Fibroblast of skin of left biceps (primary cell): ENCODE measurements around the gene IFI27L1.
"Not testable (repeated sequence)": the region's sequence is repeated elsewhere in the genome, so short reads cannot be mapped to it uniquely, and the experiment has no call there.

Experiments
- DNase-seq, 2 experiments: peaks; one replicate each; pipeline ENCODE4 v3.0.0-alpha.2; 2013; ENCODE audit warnings: low read depth in 2 of 2

IFI27L1 gene

DNA sequence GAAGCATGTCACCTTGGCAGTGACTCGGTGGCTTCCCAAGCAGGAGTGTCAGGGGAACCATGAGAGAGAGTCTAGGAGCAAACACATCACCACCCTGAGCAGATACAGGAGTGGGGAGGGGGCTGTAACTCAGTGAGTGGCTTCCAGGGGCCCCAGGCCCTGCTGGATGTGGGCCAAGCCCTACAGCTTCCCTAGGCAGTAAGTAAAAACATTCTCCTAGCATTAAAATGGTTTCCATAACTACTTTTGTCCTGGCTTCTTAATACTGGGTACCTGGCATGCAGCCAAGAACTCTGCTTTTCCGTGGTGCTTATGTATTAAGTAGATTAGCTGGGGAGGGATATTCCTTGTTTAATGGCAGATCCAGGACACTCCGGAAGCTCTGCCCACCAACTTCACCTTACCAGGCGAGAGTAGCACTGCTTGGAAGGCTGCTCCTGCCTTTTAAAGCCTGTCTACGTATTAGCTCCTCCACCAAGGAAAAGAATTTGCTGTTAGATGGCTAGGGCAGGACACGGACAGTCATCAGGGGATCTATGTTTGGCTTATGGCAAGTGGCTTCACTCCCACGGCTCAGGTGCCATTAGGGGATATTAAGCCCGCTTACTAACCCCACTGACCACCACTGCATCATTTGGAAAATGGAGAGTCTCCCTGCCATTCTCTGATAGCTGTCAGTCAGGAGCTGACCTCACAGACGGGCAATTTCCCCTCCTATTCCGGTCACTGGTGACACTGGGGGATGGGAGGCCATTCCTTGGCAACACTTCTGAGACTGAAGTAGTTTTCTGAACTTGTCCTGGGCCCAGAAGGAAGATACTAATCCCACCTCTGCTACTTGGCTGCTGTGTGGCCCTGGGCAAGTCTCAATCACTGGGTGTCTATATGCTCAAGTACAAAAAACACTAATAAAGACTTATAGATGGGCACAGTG, 32.2 kb upstream of the IFI27L1 start:
- DNase-seq, result no peak

DNA sequence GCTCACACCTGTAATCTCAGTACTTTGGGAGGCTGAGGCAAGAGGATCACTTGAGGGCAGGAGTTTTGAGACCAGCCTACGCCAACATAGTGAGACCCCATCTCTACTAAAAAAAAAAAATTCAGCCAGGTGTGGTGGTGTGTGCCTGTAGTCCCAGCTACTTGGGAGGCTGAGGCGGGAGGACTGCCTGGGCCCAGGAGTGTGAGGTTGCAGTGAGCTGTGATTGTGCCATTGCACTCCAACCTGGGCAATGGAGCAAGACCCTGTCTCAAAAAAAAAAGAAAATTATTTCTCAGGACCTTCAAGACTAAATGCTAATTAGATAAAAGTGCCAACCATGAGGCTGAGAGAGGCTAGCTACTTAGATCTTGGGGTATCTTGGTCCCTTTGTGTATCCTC, 31.5 kb upstream of the IFI27L1 start:
- DNase-seq, result no peak

DNA sequence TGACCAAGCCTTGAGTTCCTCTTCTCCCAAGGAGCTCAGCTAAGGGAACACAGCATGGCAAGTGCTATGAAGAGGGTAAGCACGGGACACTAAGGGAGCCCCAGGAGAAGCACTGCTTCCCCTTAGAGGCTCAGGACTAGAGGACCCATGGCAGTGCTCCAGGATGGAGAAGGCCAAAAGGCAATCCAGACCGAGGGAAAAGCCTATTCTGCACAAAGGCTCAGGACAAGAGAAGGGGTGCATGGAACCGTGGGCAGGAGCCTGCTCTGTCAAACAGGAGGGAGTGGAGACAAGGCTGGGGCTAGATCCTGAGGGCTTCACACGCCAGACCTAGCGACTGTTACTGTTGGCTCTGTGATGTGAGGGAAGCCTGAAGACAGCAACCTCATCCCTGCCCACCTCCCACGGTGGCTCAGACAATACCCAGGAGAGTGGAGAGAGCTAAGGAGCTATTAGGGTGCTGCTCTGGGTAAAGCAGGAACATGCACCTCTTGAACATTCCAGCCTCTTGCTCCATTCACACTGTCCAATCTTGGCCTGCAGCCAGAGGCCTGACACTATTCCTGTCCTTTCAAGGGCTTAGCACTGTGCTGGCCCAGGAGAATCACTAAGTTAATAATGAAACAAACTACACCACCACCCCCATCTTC, 30.8 kb upstream of the IFI27L1 start:
- no peak for DNase-seq

DNA sequence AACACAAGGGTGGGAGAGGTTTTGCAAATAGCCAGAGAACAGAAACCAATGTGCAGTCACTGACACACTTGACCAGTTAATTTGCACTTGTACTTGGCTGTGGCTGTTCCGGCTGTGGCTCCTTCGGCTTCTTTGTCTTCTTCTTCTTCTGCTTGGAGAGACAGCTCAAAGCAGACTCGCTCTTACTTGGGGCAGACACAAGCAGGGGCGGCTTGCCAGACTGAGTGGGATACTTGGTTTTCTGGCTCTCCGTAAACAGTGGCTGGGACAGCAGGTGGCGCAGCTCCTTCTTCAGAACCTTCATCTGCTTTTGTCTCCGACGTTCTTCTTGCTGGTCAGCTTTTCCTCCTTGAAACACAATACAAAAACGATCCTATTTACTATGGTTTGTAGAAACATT, 30.0 kb upstream of the IFI27L1 start:
- DNase-seq, result no peak

DNA sequence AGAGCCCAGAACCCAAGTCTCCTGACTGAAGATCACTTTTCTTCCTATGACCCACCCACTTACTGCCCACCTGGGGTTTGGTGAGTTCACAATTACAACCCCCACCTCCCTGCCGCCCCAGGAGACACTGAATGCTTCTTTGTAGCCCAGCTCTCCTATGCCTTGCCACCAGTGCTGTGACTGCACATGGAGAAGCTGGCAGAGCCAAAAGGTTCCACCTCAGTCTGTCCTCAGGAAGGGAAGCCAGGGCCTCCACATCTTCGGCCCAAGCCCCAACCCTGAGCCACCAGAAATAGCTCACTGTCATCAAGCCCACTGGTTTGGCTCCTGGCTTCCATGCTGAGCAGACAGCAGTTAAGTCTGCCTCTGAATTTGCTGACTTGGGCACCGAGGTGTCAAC, 29.3 kb upstream of the IFI27L1 start:
- DNase-seq, result no peak

DNA sequence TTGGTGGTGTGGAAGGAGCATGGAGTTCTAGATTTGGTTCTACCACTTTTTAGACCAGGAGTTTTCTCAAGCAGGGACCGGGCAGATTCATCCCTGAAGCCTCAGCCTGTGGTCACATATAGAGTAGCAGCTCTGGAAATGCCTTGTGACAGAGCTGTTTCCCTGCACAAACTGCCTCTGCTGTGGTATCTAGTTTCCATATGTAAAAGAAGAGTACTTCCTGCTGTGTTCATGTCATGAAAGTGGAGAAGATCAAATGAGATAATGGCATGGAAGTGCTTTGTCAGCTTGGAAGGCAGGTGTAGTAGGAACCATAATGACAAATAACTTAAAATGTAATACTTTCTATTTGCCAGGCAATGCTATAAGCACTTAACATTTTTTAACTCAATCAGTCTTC, 28.9 kb upstream of the IFI27L1 start:
- no peak for DNase-seq

DNA sequence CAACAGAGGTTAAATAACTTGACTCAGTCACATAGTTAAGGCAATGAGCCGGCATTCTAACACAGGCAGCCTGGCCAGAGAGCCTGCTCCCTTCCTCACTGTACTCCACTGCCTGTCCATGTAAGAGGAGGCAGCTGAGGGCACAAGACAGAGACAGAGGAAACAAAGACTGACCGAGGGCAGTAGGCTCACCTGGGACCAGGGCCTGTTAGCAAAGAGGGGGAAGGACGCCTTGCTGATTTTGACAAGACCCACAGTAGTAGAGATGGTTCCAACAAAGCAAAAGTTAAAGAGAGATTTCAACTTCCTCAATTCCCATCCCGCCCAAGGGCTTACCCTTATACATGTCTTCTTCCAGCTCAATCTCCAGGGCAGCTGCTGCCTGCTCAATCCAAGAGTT, 28.4 kb upstream of the IFI27L1 start:
- DNase-seq, result no peak

DNA sequence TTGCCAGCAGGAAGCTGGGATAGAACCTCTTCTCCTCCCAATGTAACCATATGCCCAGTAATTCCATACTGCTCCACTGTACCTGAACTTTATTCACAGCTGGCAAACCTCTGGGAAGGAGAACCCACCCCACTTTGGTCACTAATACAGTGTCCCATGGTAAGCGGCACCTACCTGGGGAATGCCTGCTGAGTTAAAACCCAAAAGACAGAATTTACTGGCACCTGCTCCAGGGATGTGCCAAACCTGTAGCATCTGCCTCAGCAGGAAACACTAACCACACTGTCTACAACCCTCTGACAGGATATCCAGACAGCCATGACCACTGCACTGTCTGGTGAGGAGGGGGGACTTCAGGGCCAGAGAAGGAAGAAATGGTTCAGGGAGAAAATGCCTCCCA, 26.7 kb upstream of the IFI27L1 start:
- DNase-seq, result no peak

DNA sequence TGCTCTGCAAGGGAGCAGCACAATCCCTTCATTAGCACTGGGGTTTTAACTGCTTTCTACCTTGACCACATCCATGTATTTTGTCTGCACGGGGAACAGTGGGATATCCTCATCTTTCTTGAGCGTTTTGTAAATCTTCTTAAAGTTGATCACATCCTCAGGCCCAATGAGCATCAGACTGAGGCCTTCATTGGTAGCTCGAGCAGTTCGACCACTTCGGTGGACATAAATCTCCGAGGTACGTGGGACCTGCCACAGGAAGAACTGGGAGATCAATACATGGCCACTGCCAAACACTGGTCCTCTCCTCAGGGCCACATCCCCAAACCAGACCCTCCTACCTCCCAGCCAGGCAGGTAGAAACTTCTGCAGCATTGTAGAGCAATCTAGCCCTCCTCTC, 26.2 kb upstream of the IFI27L1 start:
- DNase-seq, result no peak

DNA sequence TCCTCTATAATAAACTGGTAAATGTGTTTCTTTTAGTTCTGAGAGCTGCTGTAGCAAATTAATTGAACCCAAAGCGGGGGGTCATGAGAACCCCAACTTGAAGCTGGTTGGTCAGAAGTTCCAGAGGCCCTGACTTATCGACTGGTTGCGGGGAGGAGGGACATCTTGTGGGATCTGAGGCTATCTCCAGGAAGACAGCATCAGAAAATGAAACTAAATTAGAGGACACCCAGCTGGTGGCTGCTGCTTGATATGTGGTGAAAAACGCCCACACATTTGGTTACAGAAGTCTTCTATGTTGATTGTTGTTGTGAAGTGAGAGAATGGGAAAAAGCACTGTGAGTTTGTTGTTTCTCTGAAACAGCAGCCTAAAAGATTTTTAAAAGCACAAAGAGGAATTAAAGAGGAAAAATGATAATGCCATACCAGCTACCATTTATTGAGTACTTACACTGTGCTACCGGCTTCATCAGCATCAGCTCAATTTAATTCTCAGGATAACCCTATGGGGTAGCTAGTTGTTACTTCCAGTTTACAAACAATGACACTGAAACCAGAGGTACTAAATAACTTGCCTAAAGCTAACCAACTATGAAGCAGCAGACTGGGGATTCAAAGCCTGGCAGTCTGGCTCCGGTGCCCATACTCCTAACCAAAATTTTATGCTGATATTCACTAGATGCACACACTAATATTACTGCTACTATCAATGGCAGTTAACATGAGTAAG, 24.4 kb upstream of the IFI27L1 start:
- no peak for DNase-seq

DNA sequence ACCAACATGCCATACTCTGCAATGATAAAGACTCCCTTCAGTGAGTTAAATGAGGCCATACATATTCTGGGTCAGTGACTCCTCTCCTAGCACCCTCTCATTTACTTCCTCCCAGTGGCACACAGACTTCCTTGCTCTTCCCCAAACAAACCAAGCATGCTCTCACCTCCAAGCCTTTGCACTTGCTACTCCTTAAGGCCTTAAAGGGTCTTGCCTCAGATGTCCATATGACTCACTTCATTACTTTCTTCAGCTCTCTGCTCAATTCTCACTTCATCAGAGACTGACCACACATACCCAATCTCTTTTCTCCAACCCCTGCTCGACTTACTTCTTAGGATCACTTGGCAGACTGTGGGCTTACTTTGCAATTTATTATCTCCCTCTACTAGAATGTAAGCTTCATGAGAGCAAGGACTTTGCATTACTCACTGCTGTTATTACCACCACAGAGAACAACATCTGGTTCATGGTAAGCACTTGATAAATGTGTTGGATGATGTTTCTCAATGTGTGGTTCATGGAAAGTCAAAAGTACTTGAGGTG, 22.9 kb upstream of the IFI27L1 start:
- no peak for DNase-seq

DNA sequence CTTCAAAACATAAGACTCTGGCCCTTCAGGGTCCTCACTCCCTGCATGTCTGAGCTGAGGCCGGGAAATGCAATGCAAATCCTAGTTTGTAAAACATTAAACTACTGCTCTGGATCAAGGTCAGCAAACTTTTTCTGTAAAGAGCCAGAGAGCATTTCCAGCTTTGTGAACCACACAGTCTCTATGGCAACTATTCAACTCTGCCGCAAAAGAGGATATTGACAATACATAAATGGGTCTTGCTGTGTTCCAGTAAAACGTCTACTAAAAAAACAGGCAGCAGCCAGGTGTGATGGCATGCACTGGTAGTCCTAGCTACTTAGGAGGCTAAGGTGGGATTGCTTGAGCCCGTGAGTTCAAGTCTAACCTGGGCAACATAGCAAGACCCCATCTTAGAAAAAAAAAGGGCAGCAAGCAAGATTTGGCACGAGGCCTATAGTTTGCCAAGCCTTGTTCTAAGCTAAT, 22.4 kb upstream of the IFI27L1 start:
- DNase-seq, result no peak

DNA sequence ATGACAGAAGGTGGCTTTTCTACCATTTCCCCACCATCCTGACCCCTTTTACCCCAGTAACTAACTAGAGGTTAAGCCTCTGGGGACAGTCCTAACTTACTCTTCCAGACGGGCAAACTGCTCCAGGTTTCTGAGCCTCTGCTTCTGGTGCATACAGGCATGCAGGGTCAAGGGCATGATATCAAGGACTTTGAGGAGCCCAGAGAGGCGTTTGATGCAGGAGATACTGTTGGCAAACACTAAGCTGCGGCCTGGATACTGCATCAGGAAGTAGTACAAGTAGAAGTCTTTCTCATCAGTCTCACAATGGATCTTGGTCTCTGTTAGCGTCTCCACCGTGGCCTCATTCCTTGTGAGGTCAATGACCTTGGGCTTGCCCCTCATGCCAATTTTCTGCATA, 21.1 kb upstream of the IFI27L1 start:
- DNase-seq, result no peak

DNA sequence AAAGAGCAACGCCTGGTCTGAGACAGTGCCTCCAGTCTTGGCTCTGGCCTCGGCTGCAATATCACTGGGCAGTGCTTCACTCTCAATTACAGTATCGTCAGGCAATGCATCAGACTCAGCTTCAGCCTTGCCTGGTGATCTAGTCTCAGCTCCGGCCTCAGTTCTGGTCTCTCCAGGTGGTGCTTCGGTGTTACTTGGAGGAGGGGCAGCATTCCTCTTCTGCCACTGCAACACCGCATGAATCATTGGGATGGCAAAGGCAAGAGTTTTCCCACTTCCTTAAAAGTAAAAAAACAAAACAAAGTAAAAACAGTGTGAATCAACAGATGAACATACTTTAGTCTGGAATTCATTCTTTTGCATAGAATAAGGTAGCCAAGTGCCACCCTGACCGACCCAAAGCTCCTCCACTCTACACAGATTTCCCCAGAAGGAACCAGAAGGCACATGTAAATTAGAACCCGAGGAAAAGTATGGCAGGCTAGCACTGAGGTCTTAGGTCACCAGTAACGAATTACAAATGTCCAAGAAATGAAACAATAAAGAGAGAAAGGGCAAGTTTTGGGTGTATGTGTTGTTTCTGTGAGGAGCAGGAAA, 18.7 kb upstream of the IFI27L1 start:
- DNase-seq, result no peak

DNA sequence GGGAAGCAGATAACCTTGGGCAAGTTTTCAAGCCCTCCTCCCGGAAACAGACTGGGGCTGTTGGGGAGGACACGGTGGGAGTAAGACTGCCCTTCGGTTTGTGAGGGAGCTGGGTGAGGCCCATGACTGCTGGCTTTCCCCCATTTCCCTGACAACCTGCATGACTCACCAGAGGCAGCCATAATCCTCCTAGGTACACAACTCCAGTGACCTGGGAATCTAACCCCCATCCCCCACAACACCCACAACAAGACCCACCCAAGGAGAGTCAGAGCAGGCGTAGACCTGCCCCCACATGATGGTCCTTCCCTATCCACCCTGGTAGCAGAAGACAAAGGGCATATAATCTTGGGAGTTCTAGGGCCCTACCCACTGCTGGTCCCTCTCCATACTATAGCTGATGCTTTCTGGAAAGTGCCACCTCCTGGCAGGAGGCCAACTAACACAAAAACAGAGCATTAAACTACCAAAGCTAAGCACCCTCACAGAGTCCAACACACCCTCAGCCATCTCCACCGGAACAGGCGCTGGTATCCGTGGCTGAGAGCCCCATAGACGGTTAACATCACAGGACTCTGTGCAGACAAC, 14.9 kb upstream of the IFI27L1 start:
- DNase-seq, result no peak

DNA sequence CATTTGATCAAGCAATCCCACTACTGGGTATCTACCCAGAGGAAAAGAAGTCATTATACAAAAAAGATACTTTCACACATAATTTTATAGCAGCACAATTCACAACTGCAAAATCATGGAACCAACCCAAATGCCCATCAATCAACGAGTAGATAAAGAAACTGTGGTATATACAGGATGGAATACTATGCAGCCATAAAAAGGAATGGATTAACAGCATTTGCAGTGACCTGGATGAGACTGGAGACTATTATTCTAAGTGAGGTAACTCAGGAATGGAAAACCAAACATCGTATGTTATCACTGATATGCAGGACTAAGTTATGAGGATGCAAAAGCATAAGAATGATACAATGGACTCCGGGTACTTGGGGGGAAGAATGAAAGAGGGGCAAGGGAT, 9.0 kb upstream of the IFI27L1 start:
- DNase-seq, result not testable (repeated sequence)

DNA sequence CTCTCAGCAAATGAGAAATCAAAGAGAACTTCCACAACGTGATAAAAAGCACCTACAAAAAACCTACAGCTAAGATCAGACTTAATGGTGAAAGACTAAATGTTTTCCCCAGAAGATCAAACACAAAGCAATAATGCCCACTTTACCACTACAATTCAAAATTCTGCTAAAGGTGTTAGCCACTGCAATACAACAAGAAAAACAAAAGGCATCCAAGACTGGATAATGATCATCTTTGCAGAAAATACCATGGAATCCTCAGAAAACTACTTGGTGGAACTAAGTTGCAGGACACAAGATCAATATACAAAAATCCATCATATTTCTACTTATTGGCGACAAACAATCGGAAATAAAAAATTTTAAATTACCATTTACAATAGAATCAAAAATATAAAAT, 6.6 kb upstream of the IFI27L1 start:
- DNase-seq, result no peak

DNA sequence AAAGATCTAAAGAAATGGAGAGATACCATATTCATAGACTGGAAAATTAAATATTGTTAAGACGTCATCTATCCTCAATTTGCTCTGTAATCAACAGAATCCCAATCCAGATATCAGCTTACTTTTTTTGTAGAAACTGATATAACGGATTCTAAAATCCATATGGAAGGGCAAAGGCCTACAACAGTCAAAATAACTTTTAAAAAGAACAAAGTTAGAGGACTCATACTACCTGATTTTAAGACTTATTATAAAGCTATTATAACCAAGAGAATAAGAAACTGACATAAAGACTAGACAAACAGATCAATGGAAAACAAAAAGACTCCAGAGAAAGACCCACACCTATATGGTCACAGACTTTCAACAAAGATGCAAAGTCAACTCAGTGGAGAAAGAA, 6.1 kb upstream of the IFI27L1 start:
- no peak for DNase-seq

DNA sequence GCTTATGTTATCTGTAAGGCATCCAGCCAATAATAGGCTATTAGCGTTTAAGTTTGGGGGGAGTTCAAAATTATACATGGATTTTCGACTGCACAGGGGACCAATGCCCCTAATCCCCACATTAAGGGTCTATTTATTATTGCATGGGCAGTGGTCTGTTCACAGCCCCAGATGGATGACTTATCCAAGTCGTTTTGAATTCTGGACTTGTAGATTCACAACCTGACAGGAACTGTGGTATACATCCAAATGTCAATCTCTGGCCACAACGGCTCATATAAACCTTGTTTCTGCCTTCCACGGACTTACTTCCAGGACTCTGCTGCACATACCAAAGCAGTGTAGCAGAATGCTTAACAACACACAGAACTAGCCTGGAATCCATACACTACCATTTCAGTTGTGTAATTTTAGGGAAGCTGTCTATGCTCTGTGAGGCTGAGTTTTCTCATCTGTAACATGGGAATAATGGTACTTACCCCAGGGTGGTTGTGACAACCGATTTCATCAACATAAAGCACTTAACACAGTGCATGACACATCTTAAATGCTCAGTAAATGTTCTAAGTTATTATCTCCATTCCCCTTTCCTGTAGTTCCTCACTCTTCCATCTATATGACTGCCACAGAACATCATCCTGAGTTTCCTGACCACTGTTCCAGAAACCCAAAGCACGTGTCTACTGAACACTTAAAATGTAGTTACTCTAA, 3.8 kb upstream of the IFI27L1 start:
- DNase-seq, result no peak

DNA sequence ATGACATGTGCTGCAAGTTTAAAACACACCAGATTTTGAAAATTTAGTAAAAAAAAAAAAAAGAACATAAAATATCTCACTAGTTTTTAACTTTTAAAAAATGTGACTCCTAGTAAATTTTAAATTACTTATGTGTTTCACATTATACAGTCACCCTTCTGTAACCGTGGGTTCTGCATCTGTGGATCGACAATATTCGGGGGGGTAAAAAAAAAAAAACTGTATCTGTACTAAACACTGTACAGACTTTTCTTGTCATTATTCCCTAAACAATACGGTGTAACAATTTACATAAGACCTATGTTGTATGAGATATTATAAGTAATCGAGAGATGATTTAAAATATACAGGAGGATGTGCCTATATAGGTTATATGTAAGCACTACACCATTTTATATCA, 3.3 kb upstream of the IFI27L1 start:
- DNase-seq, result no peak
